K562 (cell line): ENCODE measurements around the gene PRAC2. TPM values are rescaled to one million over a fixed set of nuclear protein-coding genes. Genes with fewer than 3 reads are reported as not detected.

Experiments
- ATAC-seq: fragments of 200-7000 bp; cut with Tn5 transposase; 3 replicates; pipeline ENCODE4 v1.9.1; 2020; ENCODE audit warnings: moderate library complexity
- BruUV-seq: library from RNA; stranded (reverse); fragments of 400-500 nt; replicated peaks from 2 replicates; lab custom pipeline; 2021; lab: Mats Ljungman, UMichigan
- CTCF ChIA-PET: fragments of 300-600 bp; formaldehyde crosslinking; extraction: SDS; loops from one replicate; lab custom pipeline; 2021; ENCODE audit warnings: low intra/inter-chr PET ratio; lab: Yijun Ruan, JAX
- POLR2A ChIA-PET: fragments of 300-600, 350-650 bp; sonication (Branson Sonifier 250); formaldehyde crosslinking; extraction: SDS; loops from one replicate; lab custom pipeline; 2021; ENCODE audit warnings: antibody characterized with exemption, inconsistent platforms; lab: Yijun Ruan, JAX
- DNase-seq, 4 experiments: peaks; one replicate each; pipeline versions ENCODE4 v3.0.0 to v3.0.0-alpha.2; 2011 to 2018; ENCODE audit warnings: low spot score in 3 of 4, mixed read lengths in 3 of 4; ENCODE audit errors: extremely low read depth in 1 of 4
- FAIRE-seq: peaks from 2 replicates; lab custom pipeline; 2011; peaks lifted over from hg19 to GRCh38; lab: Jason Lieb, UNC
- H2AFZ ChIP-seq: 2 replicates; pipeline ENCODE4 v1.6.0; 2011; ENCODE audit warnings: low read depth, low read length, control low read depth, inconsistent platforms
- H3K27ac ChIP-seq: fragments of 200-600 bp; 3 replicates; pipeline ENCODE4 v1.8.0; 2011; ENCODE audit warnings: low read depth, mild to moderate bottlenecking, control low read depth, inconsistent platforms, low read length, moderate library complexity, mixed read lengths; ENCODE audit errors: extremely low read depth
- H3K27me3 ChIP-seq, 2 experiments: fragments of 300-600 bp in 1 of 2; 2 replicates in 1 of 2; 3 replicates in 1 of 2; pipeline versions ENCODE4 v1.6.0 to v1.8.0; 2011; ENCODE audit warnings: inconsistent platforms in 2 of 2, low read length in 2 of 2, mild to moderate bottlenecking in 1 of 2, mixed read lengths in 1 of 2, moderate library complexity in 1 of 2; ENCODE audit not compliant: control insufficient read depth in 2 of 2, insufficient read depth in 2 of 2
- H3K36me3 ChIP-seq: fragments of 300-600 bp; 3 replicates; pipeline ENCODE4 v1.8.0; 2011; ENCODE audit warnings: mild to moderate bottlenecking, low read length, inconsistent platforms; ENCODE audit not compliant: control insufficient read depth, insufficient read depth
- H3K4me1 ChIP-seq, 2 experiments: fragments of 200-600 bp in 1 of 2; replicated peaks in 1 of 2; 2 replicates in 1 of 2; 3 replicates in 1 of 2; pipeline versions ENCODE4 v1.5.1 to v1.8.0; 2011; ENCODE audit warnings: inconsistent platforms in 2 of 2, low read length in 2 of 2, mild to moderate bottlenecking in 1 of 2, mixed read lengths in 1 of 2, moderate library complexity in 1 of 2; ENCODE audit not compliant: control insufficient read depth in 2 of 2, insufficient read depth in 2 of 2
- H3K4me2 ChIP-seq: 2 replicates; pipeline ENCODE4 v1.6.1; 2011; ENCODE audit warnings: low read length, control low read depth, inconsistent platforms, mixed read lengths; ENCODE audit not compliant: insufficient read depth
- H3K4me3 ChIP-seq: fragments of 200-600 bp; sonication (generic), shearing (Covaris generic); 2 replicates; pipeline ENCODE4 v1.5.1; 2016; ENCODE audit warnings: control low read depth, inconsistent platforms
- H3K79me2 ChIP-seq: fragments of 200-600 bp; 3 replicates; pipeline ENCODE4 v1.8.0; 2011; ENCODE audit warnings: low read length, inconsistent platforms; ENCODE audit not compliant: control insufficient read depth, insufficient read depth
- H3K9ac ChIP-seq, 2 experiments: 2 replicates each; pipeline versions ENCODE4 v1.6.0 to v1.6.1; 2011; ENCODE audit warnings: low read depth in 2 of 2, low read length in 2 of 2, control low read depth in 1 of 2, inconsistent platforms in 1 of 2, mild to moderate bottlenecking in 1 of 2, mixed read lengths in 1 of 2; ENCODE audit not compliant: insufficient read depth in 1 of 2
- H3K9me1 ChIP-seq: one replicate; pipeline ENCODE4 v1.6.0; 2011; ENCODE audit warnings: inconsistent platforms, mild to moderate bottlenecking, low read length, moderate library complexity; ENCODE audit not compliant: control insufficient read depth, insufficient read depth
- H3K9me3 ChIP-seq: replicated peaks from 2 replicates; pipeline ENCODE4 v1.5.1; 2011; ENCODE audit warnings: low read depth, low read length, inconsistent platforms; ENCODE audit not compliant: control insufficient read depth, insufficient read depth
- H4K20me1 ChIP-seq: replicated peaks from 2 replicates; pipeline ENCODE4 v1.6.1; 2011; ENCODE audit warnings: low read length, inconsistent platforms, mixed read lengths; ENCODE audit not compliant: control insufficient read depth, insufficient read depth
- BCOR ChIP-seq: fragments of 450-650 bp; IDR thresholded peaks from 2 replicates; pipeline ENCODE4 v1.6.1; 2016
- CCNT2 ChIP-seq: IDR thresholded peaks from 2 replicates; pipeline ENCODE4 v1.6.1; 2011; ENCODE audit warnings: borderline replicate concordance, low read depth, mild to moderate bottlenecking, moderate library complexity, mixed read lengths, low read length; ENCODE audit not compliant: insufficient read length; ENCODE audit errors: extremely low read depth
- CREM ChIP-seq: IDR thresholded peaks from 2 replicates; pipeline ENCODE4 v1.6.1; 2014; ENCODE audit warnings: antibody characterized with exemption, low read depth
- FOXK2 ChIP-seq, 2 experiments: fragments of 450-650 bp; IDR thresholded peaks in 1 of 2; conservative IDR thresholded peaks in 1 of 2; 2 replicates each; pipeline ENCODE4 v1.6.1; 2016; ENCODE audit warnings: low read depth in 2 of 2, mild to moderate bottlenecking in 1 of 2
- HMG20A ChIP-seq: fragments of 450-650 bp; formaldehyde crosslinking; conservative IDR thresholded peaks from 2 replicates; pipeline ENCODE4 v1.4.0; 2020; ENCODE audit warnings: mild to moderate bottlenecking, mixed read lengths
- NCOR1 ChIP-seq: fragments of 450-650 bp; IDR thresholded peaks from 2 replicates; pipeline ENCODE4 v1.6.1; 2016; ENCODE audit warnings: mild to moderate bottlenecking, moderate library complexity
- PHTF2 ChIP-seq: fragments of 250-450 bp; sonication (Bioruptor Pico); IDR thresholded peaks from 2 replicates; pipeline ENCODE4 v1.5.0; 2021; ENCODE audit warnings: mild to moderate bottlenecking
- POLR3A ChIP-seq: IDR thresholded peaks from 2 replicates; pipeline ENCODE4 v1.6.1; 2011; ENCODE audit warnings: borderline replicate concordance, mild to moderate bottlenecking, moderate library complexity; ENCODE audit not compliant: insufficient read length, insufficient read depth; ENCODE audit errors: extremely low read depth
- RNF219 ChIP-seq: fragments of 250-450 bp; sonication (Bioruptor Pico); IDR thresholded peaks from 2 replicates; pipeline ENCODE4 v1.5.0; 2022; ENCODE audit warnings: mild to moderate bottlenecking
- SMAD2 ChIP-seq: fragments of 150-350 bp; IDR thresholded peaks from 2 replicates; pipeline ENCODE4 v1.6.1; 2014; ENCODE audit warnings: low read depth, mild to moderate bottlenecking, low read length
- TAF9B ChIP-seq: fragments of 450-650 bp; IDR thresholded peaks from 2 replicates; pipeline ENCODE4 v1.6.1; 2018; ENCODE audit warnings: mild to moderate bottlenecking; ENCODE audit not compliant: partially characterized antibody
- ZSCAN32 ChIP-seq: fragments of 450-650 bp; formaldehyde crosslinking; IDR thresholded peaks from 2 replicates; pipeline ENCODE4 v1.4.0; 2020; ENCODE audit warnings: mild to moderate bottlenecking, moderate library complexity
- WGBS: fragments of 100-300 bp; shearing (Covaris generic); methylation state at CpG from one replicate; pipeline ENCODE4 v1.1.6; 2016; ENCODE audit warnings: low coverage, mixed read lengths; ENCODE audit not compliant: insufficient coverage; ENCODE audit errors: missing lambda C conversion rate; 5-methylcytosine and 5-hydroxymethylcytosine counted together
- in situ Hi-C: fragments of 300-500 bp; cut with MboI; formaldehyde crosslinking; loops from 4 replicates; pipeline ENCODE4 v1.15.0; 2018; ENCODE audit warnings: inconsistent platforms, mixed read lengths
- intact Hi-C: fragments of 100-400 bp; cut with micrococcal nuclease; formaldehyde crosslinking; loops from 2 replicates; pipeline ENCODE4 v1.14.2; 2022
- polyA plus RNA-seq, 8 experiments: library from polyadenylated mRNA; depleted of rRNA in 4 of 8; stranded (reverse) in 5 of 8; unstranded in 3 of 8; fragments of >200 nt; fragmentation: Nextera tagmentation in 2 of 8; fragmentation: Illumina TruSeq in 1 of 8; extraction: Ambion mirVana in 2 of 8; extraction: Trizol in 1 of 8; gene quantifications; 2 replicates each; pipeline versions ENCODE4 v1.2.1 to v1.2.3, GENCODE V29; 2011 to 2014; ENCODE audit warnings: inconsistent platforms in 1 of 8, missing spikeins in 1 of 8
- total RNA-seq, 7 experiments: library from RNA; depleted of rRNA in 6 of 7; stranded (reverse); fragments of >200 nt in 6 of 7; fragmentation: Illumina TruSeq in 2 of 7; extraction: Trizol in 2 of 7; gene quantifications; 2 replicates each; pipeline versions ENCODE4 v1.2.1 to v1.2.3, GENCODE V29; 2011 to 2021; ENCODE audit warnings: low replicate concordance in 1 of 7
- TF ChIP-seq, protein P1 (sequence below): fragments of 450-650 bp; IDR thresholded peaks from 2 replicates; pipeline ENCODE4 v1.6.1; 2016
- TF ChIP-seq, protein P2 (sequence below): sonication (generic); formaldehyde crosslinking; IDR thresholded peaks from 2 replicates; pipeline ENCODE4 v1.8.0; 2022; ENCODE audit warnings: mild to moderate bottlenecking, missing genetic modification reagents

PRAC2 gene
- total and polyA plus RNA-seq, 9 of the 15 experiments (the other 6 are each of a cell fraction or from before 2014, with no cell fraction given), result not detected

GRCh38 chr17:48753794-48754499 is 31.0 kb downstream of the PRAC2 start (continued):
- no peak for TF ChIP-seq HMG20A (CRISPR knock-in tag)
- TF ChIP-seq NCOR1, result no peak
- TF ChIP-seq, protein P1, sequence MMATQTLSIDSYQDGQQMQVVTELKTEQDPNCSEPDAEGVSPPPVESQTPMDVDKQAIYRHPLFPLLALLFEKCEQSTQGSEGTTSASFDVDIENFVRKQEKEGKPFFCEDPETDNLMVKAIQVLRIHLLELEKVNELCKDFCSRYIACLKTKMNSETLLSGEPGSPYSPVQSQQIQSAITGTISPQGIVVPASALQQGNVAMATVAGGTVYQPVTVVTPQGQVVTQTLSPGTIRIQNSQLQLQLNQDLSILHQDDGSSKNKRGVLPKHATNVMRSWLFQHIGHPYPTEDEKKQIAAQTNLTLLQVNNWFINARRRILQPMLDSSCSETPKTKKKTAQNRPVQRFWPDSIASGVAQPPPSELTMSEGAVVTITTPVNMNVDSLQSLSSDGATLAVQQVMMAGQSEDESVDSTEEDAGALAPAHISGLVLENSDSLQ, result no peak

GRCh38 chr17:48754500-48755261 is 31.7 kb downstream of the PRAC2 start:
- Histone ChIP-seq H3K27ac (no peak overlapping the region), H4K20me1 (peaks cover 6% of the 10 kb centered on the region; the same call in 1 of the 2 replicates), H3K79me2 (no peaks in the 10 kb centered on the region), H3K9me3 (no peaks in the 10 kb centered on the region), H2AFZ (no peak overlapping the region), H3K9ac (no peak overlapping the region), H3K4me2 (no peak overlapping the region), H3K4me1 (peaks cover 0 to 11% of the 10 kb centered on the region in 2 experiments; a peak in 2 of 5 replicates), H3K36me3 (no peaks in the 10 kb centered on the region), H3K27me3 (peaks cover 68 to 76% of the 10 kb centered on the region in 2 experiments), H3K4me3 (no peak overlapping the region), H3K9me1 (no peaks in the 10 kb centered on the region)
- intact Hi-C loops, result no loop called here
- CTCF ChIA-PET, result no interaction called here
- FAIRE-seq (no peak), ATAC-seq (no peak), DNase-seq (no peak)
- in situ Hi-C loops, result no loop called here
- POLR2A ChIA-PET, result no interaction called here
- BruUV-seq, result no TSS peak
- WGBS, result 18% methylated on average over 42 of the region's 52 CpGs
- TF ChIP-seq FOXK2 (conservative IDR thresholded peaks at IDR 0.05 in 1 of 2, IDR thresholded peaks at IDR 0.05 in 1 of 2; ENCODE audit: low read depth in 2 of 2) (no peak), TAF9B (no peak), ZSCAN32 (CRISPR knock-in tag) (no peak), POLR3A (no peak), BCOR (no peak), CREM (no peak), PHTF2 (CRISPR knock-in tag) (no peak), SMAD2 (no peak), RNF219 (CRISPR knock-in tag) (no peak), CCNT2 (no peak)
- TF ChIP-seq, protein P2, sequence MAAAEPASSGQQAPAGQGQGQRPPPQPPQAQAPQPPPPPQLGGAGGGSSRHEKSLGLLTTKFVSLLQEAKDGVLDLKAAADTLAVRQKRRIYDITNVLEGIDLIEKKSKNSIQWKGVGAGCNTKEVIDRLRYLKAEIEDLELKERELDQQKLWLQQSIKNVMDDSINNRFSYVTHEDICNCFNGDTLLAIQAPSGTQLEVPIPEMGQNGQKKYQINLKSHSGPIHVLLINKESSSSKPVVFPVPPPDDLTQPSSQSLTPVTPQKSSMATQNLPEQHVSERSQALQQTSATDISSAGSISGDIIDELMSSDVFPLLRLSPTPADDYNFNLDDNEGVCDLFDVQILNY (CRISPR knock-in tag), result no peak
